CD4-positive, alpha-beta T cell treated with Interleukin-4 for 1 hour (primary cell): ENCODE results near the gene SLC4A9.
"Not testable (repeated sequence)": the region's sequence is repeated elsewhere in the genome, so short reads cannot be mapped to it uniquely, and the experiment has no call there.

ENCODE experiments used
- DNase-seq, 2 donors: peaks; one replicate each; pipeline ENCODE4 v3.0.0-alpha.2; 2020 to 2022

The SLC4A9 gene

DNA sequence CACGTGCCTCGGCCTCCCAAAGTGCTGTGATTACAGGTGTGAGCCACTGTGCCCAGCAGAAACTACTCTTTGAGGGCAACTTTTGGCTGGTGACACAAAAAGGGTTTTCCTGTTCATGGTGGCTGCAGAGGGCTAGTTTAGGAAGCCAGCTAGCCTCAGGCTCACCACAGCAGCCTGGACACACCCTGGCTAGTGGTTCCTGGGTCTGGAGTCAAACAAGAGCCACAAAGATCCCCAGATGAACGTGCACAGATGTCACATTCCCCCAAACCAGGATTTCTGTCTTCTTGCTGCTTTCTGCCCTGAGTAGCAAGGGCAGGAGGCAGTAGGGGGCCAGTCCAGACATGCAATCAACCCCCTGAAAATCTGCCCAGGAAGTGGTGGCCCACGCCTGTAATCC is 20.4 kb upstream of the SLC4A9 start:
- DNase-seq: no peak

- DNase-seq: no peak
Measured at GRCh38 chr5:140340605-140341121, 19.3 kb upstream of the SLC4A9 start.

DNA sequence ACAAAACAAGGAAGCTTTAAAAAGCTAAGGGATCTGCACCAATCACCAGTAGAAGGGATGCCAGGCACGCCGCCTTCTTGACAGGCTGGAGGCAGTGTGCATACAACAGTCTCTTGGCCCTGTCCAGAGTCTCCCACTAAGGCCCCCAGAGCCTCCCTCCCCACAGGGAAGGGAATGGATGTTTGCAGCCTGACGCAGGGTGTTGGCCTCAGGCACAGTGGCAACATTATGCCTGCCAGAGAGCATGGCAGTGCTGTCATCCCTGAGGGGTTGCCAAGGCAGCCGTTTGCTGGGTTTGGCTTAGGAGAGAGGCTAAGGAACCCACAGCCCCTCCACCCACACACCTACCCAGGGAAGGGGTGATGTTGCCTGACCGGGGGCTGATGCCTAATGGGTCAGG is 18.4 kb upstream of the SLC4A9 start:
- DNase-seq: no peak

GRCh38 chr5:140342287-140342686 is 17.7 kb upstream of the SLC4A9 start:
- DNase-seq: peak; percentile 47 to 68

- no peak for DNase-seq
Measured at GRCh38 chr5:140342896-140343295, 17.1 kb upstream of the SLC4A9 start.

DNA sequence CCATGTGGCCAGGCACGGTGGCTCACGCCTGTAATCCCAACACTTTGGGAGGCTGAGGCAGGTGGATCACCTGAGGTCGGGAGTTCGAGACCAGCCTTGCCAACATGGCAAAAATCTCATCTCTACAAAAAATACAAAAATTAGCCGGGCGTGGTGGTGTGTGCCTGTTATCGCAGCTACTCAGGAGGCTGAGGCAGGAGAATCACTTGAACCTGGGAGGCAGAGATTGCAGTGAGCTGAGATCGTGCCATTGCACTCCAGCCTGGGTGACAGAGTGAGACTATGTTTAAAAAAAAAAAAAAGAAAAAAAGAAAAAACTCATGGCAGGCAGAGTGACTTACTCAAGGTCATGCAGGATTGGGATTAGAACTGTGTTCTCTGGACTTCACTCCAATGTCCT is 16.1 kb upstream of the SLC4A9 start:
- DNase-seq: not testable (repeated sequence)

DNA sequence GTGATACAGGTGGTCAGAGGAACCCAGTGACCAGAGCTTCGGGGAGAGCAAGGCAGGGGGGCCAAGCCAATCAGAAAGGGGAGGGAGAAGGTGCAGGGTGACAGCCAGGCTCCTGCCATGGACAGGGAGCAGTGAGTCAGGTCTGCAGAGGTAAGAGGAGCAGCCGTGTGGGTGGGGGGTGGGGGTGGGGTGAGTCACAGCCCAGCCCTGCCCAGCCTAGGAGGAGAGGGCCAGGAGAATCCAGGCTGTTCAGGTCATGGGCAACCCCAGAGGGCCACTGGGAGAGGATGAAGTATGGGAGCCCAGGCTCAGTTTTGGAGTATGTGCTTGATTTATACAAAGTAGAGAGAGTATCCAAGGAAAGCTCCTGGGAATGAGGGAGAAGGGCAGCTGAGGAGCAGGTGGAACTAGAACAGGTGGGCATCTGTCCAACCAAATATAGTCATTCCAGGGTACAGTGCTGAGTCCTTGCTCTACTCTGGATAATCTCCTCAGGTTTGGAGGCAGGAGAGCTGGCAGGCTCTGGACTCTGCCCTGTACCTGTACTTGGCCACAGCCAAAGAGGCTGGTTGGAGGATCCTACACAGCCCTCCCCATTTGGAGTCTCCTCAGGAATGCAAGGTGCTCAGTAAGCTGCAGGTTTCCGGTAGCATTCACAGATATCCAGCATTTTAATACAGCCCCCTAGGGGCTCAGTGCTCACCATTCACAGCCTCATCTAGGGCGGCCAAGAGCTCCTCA is 15.1 kb upstream of the SLC4A9 start:
- no peak for DNase-seq

GRCh38 chr5:140345919-140346347 is 14.1 kb upstream of the SLC4A9 start:
- DNase-seq: peak in 1 of 2 donors; percentile 34

- peak; percentile 53 to 61 for DNase-seq
Measured at GRCh38 chr5:140346348-140347221, 13.4 kb upstream of the SLC4A9 start, which contains the start of gene HBEGF. TSS of gene HBEGF (minus strand) at chr5:140346603. CDS start at chr5:140346328, 275 bp downstream.

DNA sequence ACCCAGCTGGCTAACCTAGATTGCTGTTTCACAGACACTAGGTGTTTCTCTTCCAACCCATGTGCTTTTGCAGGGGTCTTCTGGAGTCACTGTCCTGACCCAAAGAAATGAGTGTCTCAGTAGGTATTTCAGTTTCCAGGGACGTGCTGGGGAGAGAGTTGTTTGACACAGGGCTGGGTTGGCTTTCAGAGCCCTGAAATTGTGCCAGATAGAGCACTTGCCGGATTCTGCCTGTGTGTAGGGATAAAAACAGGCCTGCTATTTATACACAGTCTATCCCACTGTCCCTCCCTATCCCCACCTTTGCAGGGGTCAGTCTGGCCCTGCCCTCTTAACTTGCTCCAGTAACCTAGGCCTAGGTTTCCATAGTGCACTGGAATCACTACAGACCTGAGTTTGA is 12.6 kb upstream of the SLC4A9 start:
- no peak for DNase-seq

- peak in 1 of 2 donors; percentile 15 for DNase-seq
Measured at GRCh38 chr5:140348104-140348503, 11.9 kb upstream of the SLC4A9 start.

DNA sequence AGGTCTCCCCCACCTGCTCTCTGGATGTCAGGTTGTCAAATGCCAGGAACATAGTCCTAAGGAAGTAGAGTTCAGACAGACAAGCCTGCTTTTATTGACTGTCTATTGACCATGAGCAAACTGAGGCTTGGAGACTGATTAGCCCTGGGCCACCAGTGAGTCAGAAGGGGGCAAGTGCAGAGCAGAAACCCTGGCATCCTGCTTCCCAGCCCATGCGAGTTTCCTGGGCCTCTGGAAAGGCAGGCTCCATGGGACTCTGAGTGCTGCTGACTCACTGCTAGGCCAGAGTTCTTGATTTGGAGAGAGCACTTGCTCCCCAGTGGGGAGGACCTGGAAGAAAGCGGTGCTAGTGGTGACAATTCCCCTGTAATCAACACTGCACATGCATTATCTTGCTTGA is 10.8 kb upstream of the SLC4A9 start:
- DNase-seq: no peak

DNA sequence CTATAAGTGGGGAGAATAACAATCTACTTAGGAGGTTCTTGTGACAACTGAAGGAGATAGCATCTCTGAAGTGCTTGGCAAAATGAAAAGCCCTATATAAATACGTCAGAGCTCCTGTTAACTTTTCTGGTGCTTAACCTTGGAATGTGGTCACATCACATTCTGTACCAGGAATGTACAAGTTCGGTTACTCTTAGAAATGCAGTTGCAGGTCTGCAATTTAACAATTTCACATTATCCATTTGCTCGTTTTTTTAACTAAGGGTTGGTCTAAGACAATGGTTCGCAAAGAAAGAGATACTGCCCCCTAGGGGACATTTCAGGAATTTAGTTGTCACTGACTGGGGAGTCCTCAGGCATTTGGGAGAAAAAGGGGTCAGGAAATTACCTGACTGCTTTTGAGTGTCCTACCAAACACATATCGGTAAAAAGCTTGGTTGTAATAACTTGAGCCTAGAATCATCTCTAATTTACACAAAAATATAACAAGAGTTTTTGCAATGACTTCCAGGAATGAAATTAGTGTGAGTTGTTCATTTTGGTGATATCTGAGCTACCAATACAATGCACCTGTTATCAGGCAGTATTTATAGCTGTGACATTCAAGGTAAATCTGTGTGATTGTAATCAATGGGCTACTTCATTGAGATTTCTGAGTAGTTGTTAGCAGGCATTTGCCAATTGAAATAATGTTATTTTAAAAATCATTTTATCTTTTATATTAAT is 8.2 kb upstream of the SLC4A9 start:
- peak; percentile 54 to 86 for DNase-seq

DNA sequence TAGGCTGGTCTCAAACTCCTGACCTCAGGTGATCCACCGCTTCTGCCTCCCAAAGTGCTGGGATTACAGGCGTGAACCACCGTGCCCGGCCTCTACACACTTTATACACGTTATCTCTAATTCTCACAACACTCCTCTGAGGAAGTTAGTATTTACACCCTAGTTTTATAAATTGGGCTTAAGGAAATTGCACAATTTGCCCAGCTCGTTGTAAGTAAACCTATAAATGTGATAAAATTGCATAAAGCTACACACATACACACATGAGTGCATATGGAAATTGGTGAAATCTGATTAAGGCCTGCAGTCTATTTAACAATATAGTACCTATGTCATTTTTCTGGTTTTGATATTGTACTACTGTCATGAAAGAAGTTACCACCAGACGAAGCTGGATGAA is 4.4 kb upstream of the SLC4A9 start:
- no peak for DNase-seq

- DNase-seq: no peak
Measured at GRCh38 chr5:140356853-140357725, 2.9 kb upstream of the SLC4A9 start.

GRCh38 chr5:140357726-140358093 is 2.3 kb upstream of the SLC4A9 start:
- DNase-seq: peak; percentile 80 to 81

GRCh38 chr5:140358738-140359310 is 1.2 kb upstream of the SLC4A9 start:
- DNase-seq: no peak

GRCh38 chr5:140360681-140361479 is 886 bp downstream of the SLC4A9 start:
- no peak for DNase-seq

- no peak for DNase-seq
Measured at GRCh38 chr5:140361901-140362300, 1.9 kb downstream of the SLC4A9 start.

DNA sequence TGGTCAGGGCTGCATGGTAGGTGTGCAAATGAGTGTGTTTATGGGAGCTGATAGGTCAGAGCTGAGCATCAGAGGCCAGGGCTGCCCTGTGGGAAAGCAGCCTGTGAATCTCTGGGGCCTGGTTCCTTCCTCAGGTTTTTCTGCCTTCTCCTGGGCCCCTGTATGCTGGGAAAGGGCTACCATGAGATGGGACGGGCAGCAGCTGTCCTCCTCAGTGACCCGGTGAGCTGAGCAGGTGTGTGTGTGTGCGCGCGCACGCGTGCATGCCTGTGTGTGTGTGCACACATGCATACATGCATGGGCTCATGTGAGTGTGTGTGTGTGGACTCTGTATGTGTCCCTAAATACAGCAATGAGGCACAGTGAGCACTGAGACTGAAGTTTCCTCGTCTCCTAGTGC is 2.3 kb downstream of the SLC4A9 start:
- no peak for DNase-seq
